Measurements from ENCODE around the gene USP24. TPM values are rescaled to one million over a fixed set of nuclear protein-coding genes. Genes with fewer than 3 reads are reported as not detected.

USP24 gene
- total RNA-seq, 1 experiment from 2014 or later, result 54.6 TPM

DNA sequence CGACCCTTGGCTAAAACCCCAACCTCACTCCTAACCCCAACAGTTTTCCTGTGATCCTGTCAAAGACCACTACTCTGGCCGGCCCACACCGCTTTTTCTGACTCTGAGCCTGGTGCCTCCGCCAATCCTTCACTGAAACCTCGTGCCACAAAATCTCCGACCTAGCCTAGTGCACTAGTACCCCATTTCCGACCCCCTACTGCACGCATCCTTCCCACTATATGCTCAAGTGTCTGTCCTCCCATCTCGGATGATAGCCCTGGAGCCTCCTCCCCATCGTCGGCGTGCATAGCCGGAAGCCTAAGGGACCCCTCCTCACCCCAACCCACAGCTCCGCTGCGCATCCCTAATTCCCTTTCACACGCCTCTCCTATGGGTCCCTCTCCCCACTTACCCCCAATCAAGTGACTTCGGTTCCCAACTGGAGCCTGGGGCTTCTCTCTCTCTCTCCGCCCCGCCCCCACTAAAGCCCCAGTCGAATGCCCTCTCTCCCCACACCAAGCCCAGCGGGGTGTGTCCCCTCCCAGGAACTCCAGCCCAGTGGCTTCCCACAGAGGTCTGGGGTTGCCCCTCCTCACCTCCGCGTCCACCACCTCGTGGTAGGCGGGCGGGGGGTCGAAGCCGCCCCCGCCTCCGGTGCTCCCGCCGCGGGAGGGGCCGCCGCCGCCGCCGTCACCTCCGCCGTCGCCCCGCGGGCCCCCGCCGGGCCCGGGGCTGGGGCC is 791 bp downstream of the USP24 start:
- Histone ChIP-seq H3K9me3 (ENCODE audit: low read depth, low read length, poor library complexity, severe bottlenecking) (no peaks in the 10 kb centered on the region), H3K27ac (ENCODE audit: low read depth, low read length, poor library complexity, severe bottlenecking) (peak overlapping the region; percentile 95), H3K4me1 (ENCODE audit: insufficient read depth, low read length, poor library complexity, severe bottlenecking) (peaks cover 34% of the 10 kb centered on the region), H3K4me3 (ENCODE audit: low read depth, low read length, poor library complexity, severe bottlenecking) (peak overlapping the region; percentile 83), H3K27me3 (replicated peaks; ENCODE audit: insufficient read depth, low read depth, low read length, poor library complexity) (no peaks in the 10 kb centered on the region), H3K36me3 (ENCODE audit: insufficient read depth, low read length, poor library complexity, severe bottlenecking) (no peaks in the 10 kb centered on the region)
- TF ChIP-seq, protein P1, sequence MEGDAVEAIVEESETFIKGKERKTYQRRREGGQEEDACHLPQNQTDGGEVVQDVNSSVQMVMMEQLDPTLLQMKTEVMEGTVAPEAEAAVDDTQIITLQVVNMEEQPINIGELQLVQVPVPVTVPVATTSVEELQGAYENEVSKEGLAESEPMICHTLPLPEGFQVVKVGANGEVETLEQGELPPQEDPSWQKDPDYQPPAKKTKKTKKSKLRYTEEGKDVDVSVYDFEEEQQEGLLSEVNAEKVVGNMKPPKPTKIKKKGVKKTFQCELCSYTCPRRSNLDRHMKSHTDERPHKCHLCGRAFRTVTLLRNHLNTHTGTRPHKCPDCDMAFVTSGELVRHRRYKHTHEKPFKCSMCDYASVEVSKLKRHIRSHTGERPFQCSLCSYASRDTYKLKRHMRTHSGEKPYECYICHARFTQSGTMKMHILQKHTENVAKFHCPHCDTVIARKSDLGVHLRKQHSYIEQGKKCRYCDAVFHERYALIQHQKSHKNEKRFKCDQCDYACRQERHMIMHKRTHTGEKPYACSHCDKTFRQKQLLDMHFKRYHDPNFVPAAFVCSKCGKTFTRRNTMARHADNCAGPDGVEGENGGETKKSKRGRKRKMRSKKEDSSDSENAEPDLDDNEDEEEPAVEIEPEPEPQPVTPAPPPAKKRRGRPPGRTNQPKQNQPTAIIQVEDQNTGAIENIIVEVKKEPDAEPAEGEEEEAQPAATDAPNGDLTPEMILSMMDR (conservative IDR thresholded peaks at IDR 0.05; ENCODE audit: low read depth, low read length), result no peak
- no peak for TF ChIP-seq EZH2 (IDR thresholded peaks at IDR 0.05; ENCODE audit: borderline replicate concordance, low read depth, low read length, poor library complexity, severe bottlenecking)
- intact Hi-C loops (cut with micrococcal nuclease; ENCODE audit: unreplicated experiment), result no loop called here
- CTCF ChIA-PET, result no interaction called here
- BruUV-seq (replicated peaks), result no TSS peak
- POLR2A ChIA-PET (ENCODE audit: low non-redundant PET), result no interaction called here
- peak; percentile 51 for DNase-seq (ENCODE audit: low spot score)

DNA sequence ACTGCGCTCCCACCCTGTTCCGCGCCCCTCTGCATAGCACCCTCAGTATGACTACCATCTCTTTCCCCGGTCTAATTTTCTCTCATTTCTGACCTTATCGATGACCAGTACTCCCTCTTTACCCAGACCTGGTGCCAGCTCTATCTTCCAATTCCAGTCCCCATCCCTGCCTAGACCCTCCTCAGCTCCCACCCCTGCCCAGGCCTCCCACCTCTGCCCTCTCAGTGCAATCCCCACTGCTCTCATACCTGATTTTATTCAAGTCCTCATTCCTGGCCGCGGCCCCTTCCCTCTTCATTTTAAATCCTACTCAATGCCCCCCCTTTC is 1.3 kb downstream of the USP24 start:
- CTCF ChIA-PET, result no interaction called here
- Histone ChIP-seq H3K36me3 (ENCODE audit: insufficient read depth, low read length, poor library complexity, severe bottlenecking) (no peaks in the 10 kb centered on the region), H3K4me3 (ENCODE audit: low read depth, low read length, poor library complexity, severe bottlenecking) (peak overlapping the region; percentile 83), H3K4me1 (ENCODE audit: insufficient read depth, low read length, poor library complexity, severe bottlenecking) (peaks cover 34% of the 10 kb centered on the region), H3K9me3 (ENCODE audit: low read depth, low read length, poor library complexity, severe bottlenecking) (no peaks in the 10 kb centered on the region), H3K27ac (ENCODE audit: low read depth, low read length, poor library complexity, severe bottlenecking) (peak overlapping the region; percentile 95), H3K27me3 (replicated peaks; ENCODE audit: insufficient read depth, low read depth, low read length, poor library complexity) (no peaks in the 10 kb centered on the region)
- no TSS peak for BruUV-seq (replicated peaks)
- DNase-seq (ENCODE audit: low spot score), result no peak
- intact Hi-C loops (cut with micrococcal nuclease; ENCODE audit: unreplicated experiment), result no loop called here
- TF ChIP-seq, protein P1 (conservative IDR thresholded peaks at IDR 0.05; ENCODE audit: low read depth, low read length), result no peak
- TF ChIP-seq EZH2 (IDR thresholded peaks at IDR 0.05; ENCODE audit: borderline replicate concordance, low read depth, low read length, poor library complexity, severe bottlenecking), result no peak
- POLR2A ChIA-PET (ENCODE audit: low non-redundant PET), result no interaction called here

DNA sequence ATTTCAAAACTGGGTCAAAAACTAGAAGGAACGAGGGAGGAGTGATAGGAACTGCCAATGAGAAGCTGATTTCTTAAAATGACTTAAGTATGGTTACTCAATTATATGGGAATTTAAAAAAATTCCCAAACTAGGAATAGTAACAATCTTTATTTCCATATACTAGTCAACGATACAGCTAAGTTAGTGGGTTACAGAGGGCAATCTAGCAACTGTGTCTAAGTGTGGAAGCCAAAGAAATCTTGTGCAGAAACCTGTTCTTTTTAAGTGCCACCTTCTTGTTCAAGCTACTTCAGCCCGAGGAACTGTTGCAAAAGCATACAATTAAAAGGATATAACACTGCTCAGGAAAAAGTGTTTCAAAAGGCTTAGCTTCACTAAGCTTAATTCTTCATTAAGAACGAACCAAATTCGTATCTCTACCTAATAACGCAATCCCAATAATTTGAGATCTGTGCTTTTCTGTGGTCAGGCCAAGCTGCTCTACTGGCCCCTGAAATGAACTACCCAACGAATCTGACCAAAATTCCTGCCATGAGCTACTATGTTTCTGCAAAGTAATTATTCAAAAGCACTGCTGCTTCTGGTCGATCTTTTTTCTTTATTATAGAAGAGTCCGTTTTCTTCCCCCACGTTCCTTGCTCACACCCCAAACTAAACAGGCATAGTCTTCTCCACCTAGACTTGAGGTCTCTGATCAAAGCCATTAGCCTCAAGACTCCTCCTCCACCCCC is 1.8 kb downstream of the USP24 start:
- POLR2A ChIA-PET (ENCODE audit: low non-redundant PET), result interaction anchor here (0.8 kb wide), 1 partner anchor 10 kb away, joined by 3 read pairs; no protein-coding TSS in a partner anchor
- CTCF ChIA-PET, result interaction anchor here (0.5 kb wide), 1 partner anchor 724 kb away, joined by 7 read pairs; no protein-coding TSS in a partner anchor
- TSS peak; percentile 20 for BruUV-seq (replicated peaks)
- Histone ChIP-seq H3K9me3 (ENCODE audit: low read depth, low read length, poor library complexity, severe bottlenecking) (no peaks in the 10 kb centered on the region), H3K36me3 (ENCODE audit: insufficient read depth, low read length, poor library complexity, severe bottlenecking) (no peaks in the 10 kb centered on the region), H3K4me1 (ENCODE audit: insufficient read depth, low read length, poor library complexity, severe bottlenecking) (peaks cover 34% of the 10 kb centered on the region), H3K4me3 (ENCODE audit: low read depth, low read length, poor library complexity, severe bottlenecking) (peak overlapping the region; percentile 83), H3K27me3 (replicated peaks; ENCODE audit: insufficient read depth, low read depth, low read length, poor library complexity) (no peaks in the 10 kb centered on the region), H3K27ac (ENCODE audit: low read depth, low read length, poor library complexity, severe bottlenecking) (peak overlapping the region; percentile 95)
- no peak for TF ChIP-seq EZH2 (IDR thresholded peaks at IDR 0.05; ENCODE audit: borderline replicate concordance, low read depth, low read length, poor library complexity, severe bottlenecking)
- TF ChIP-seq, protein P1 (conservative IDR thresholded peaks at IDR 0.05; ENCODE audit: low read depth, low read length), result no peak
- intact Hi-C loops (cut with micrococcal nuclease; ENCODE audit: unreplicated experiment), result no loop called here
- DNase-seq (ENCODE audit: low spot score), result peak; percentile 36
